ENCODE results near the gene ZNF524. TPM values are rescaled to one million over a fixed set of nuclear protein-coding genes. Genes with fewer than 3 reads are reported as not detected.

ZNF524 gene
- total RNA-seq, 2 donors from 2014 or later, result 5.0 to 5.8 TPM

DNA sequence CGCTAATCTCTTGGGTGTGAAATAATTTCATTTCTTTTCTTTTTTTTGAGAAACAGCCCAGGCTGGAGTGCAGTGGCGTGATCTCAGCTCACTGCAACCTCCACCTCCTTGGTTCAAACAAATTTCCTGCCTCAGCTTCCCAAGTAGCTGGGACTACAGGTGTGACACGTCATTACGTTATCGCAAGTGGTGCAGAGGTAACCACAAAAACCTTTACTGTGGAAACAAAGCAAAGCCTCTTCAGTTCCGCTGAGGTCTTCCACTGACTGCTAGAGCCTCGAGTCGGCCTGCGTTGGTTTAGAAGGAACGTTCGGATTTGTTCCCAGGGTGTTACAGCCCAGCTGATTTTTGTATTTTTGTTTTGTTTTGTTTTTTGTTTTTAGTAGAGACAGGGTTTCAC lies 26.3 kb downstream of the ZNF524 start:
- 94 to 99% methylated on average over 9 to 11 of the region's 11 CpGs for WGBS, 2 experiments (ENCODE audit: insufficient coverage in 1 of 2, insufficient read length in 1 of 2)
- Mint-ChIP-seq H3K27ac (no peak overlapping the region), H3K27me3 (ENCODE audit: insufficient read depth) (peaks cover 10% of the 10 kb centered on the region), H3K4me3 (no peak overlapping the region), H3K36me3 (ENCODE audit: low read depth) (no peaks in the 10 kb centered on the region), H3K4me1 (peaks cover 2% of the 10 kb centered on the region), H3K9me3 (no peaks in the 10 kb centered on the region)
- Histone ChIP-seq H3K4me1 (ENCODE audit: control insufficient read depth, insufficient read depth, low read length) (no peaks in the 10 kb centered on the region), H3K9ac (ENCODE audit: extremely low read depth, low read length, poor library complexity, severe bottlenecking) (no peak overlapping the region), H3K27ac (ENCODE audit: low read depth, low read length) (no peak overlapping the region), H3K9me3 (ENCODE audit: control insufficient read depth, low read length) (no peaks in the 10 kb centered on the region), H3K36me3 (ENCODE audit: control insufficient read depth, insufficient read depth, low read length) (peaks cover under 1% of the 10 kb centered on the region), H3K27me3 (ENCODE audit: control insufficient read depth, insufficient read depth, low read length, poor library complexity, severe bottlenecking) (no peaks in the 10 kb centered on the region), H3K4me3 (ENCODE audit: low read length) (no peak overlapping the region)
- no peak for DNase-seq
- TF ChIP-seq, protein P1, sequence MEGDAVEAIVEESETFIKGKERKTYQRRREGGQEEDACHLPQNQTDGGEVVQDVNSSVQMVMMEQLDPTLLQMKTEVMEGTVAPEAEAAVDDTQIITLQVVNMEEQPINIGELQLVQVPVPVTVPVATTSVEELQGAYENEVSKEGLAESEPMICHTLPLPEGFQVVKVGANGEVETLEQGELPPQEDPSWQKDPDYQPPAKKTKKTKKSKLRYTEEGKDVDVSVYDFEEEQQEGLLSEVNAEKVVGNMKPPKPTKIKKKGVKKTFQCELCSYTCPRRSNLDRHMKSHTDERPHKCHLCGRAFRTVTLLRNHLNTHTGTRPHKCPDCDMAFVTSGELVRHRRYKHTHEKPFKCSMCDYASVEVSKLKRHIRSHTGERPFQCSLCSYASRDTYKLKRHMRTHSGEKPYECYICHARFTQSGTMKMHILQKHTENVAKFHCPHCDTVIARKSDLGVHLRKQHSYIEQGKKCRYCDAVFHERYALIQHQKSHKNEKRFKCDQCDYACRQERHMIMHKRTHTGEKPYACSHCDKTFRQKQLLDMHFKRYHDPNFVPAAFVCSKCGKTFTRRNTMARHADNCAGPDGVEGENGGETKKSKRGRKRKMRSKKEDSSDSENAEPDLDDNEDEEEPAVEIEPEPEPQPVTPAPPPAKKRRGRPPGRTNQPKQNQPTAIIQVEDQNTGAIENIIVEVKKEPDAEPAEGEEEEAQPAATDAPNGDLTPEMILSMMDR (conservative IDR thresholded peaks at IDR 0.05), result no peak

DNA sequence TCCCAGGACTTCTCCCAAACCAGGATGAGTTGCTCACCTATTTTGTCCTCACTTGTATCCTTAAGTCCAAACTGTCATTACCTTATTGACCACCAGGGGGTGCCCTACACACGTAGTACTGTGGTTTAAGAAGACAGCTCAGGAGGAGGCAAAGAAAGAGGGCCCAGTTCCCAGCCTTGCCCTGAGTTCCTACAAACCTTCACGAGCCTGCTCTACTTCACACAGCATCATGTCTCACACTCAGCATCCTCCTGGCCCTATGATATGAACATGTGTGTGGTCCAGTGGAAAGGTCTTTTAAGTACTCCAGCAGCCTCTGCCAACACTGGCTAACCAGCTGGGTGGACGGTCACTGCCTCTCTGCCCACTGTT lies 32.4 kb downstream of the ZNF524 start:
- peak overlapping the region; percentile 81 for H3K27ac Mint-ChIP-seq
- H3K4me3 Mint-ChIP-seq, result no peak overlapping the region
- H3K9ac ChIP-seq (ENCODE audit: extremely low read depth, low read length, poor library complexity, severe bottlenecking), result no peak overlapping the region

DNA sequence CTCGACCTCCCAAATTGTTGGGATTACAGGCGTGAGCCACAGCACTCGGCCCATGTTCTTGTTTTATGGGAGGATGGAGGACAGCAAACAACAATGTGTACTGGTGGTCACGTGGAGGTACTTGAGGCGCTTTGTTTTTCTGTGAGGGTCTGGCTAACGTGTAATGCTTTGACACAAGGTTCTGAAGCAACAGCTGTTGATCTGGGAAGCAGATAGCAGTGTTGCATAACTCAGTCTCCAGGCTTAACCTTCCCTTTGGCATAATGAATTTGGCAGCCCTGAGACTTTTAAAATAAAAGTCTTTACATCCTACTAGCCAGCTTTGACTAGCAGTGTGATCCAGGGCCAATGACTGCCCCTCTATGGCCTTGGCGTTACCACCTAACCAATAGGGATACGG lies 33.8 kb downstream of the ZNF524 start:
- TF ChIP-seq, protein P1 (conservative IDR thresholded peaks at IDR 0.05), result no peak
- Mint-ChIP-seq H3K4me3 (no peak overlapping the region), H3K36me3 (ENCODE audit: low read depth) (peaks cover 13% of the 10 kb centered on the region), H3K9me3 (peaks cover 2% of the 10 kb centered on the region), H3K4me1 (peaks cover 21% of the 10 kb centered on the region), H3K27me3 (ENCODE audit: insufficient read depth) (peaks cover 2% of the 10 kb centered on the region), H3K27ac (no peak overlapping the region)
- Histone ChIP-seq H3K4me3 (ENCODE audit: low read length) (peak overlapping the region; percentile 93), H3K9ac (ENCODE audit: extremely low read depth, low read length, poor library complexity, severe bottlenecking) (no peak overlapping the region), H3K36me3 (ENCODE audit: control insufficient read depth, insufficient read depth, low read length) (peaks cover 4% of the 10 kb centered on the region), H3K27me3 (ENCODE audit: control insufficient read depth, insufficient read depth, low read length, poor library complexity, severe bottlenecking) (no peaks in the 10 kb centered on the region), H3K9me3 (ENCODE audit: control insufficient read depth, low read length) (no peaks in the 10 kb centered on the region), H3K27ac (ENCODE audit: low read depth, low read length) (no peak overlapping the region), H3K4me1 (ENCODE audit: control insufficient read depth, insufficient read depth, low read length) (no peaks in the 10 kb centered on the region)
- WGBS, 2 experiments (ENCODE audit: insufficient coverage in 1 of 2, insufficient read length in 1 of 2), result 89 to 93% methylated on average over 8 of the region's 8 CpGs
- DNase-seq, result no peak

More for the DNA sequence above, 32.4 kb downstream of the ZNF524 start:
- no peaks in the 10 kb centered on the region for H3K4me1 ChIP-seq (ENCODE audit: control insufficient read depth, insufficient read depth, low read length)
- H3K9me3 Mint-ChIP-seq, result no peaks in the 10 kb centered on the region
- peak; percentile 96 for DNase-seq
- H3K4me3 ChIP-seq (ENCODE audit: low read length), result no peak overlapping the region
- peaks cover 21% of the 10 kb centered on the region for H3K4me1 Mint-ChIP-seq
- H3K36me3 ChIP-seq (ENCODE audit: control insufficient read depth, insufficient read depth, low read length), result no peaks in the 10 kb centered on the region
- peaks cover 8% of the 10 kb centered on the region for H3K27me3 Mint-ChIP-seq (ENCODE audit: insufficient read depth)
- TF ChIP-seq, protein P1 (conservative IDR thresholded peaks at IDR 0.05), result peak; percentile 91
- H3K36me3 Mint-ChIP-seq (ENCODE audit: low read depth), result peaks cover 2% of the 10 kb centered on the region
- no peaks in the 10 kb centered on the region for H3K9me3 ChIP-seq (ENCODE audit: control insufficient read depth, low read length)
- no peaks in the 10 kb centered on the region for H3K27me3 ChIP-seq (ENCODE audit: control insufficient read depth, insufficient read depth, low read length, poor library complexity, severe bottlenecking)
- 45 to 50% methylated on average over 2 of the region's 3 CpGs for WGBS, 2 experiments (ENCODE audit: insufficient coverage in 1 of 2, insufficient read length in 1 of 2)
- no peak overlapping the region for H3K27ac ChIP-seq (ENCODE audit: low read depth, low read length)

Measured in endodermal cell (in vitro differentiated cells).